ENCODE measurements around the gene PSMB9. TPM values are rescaled to one million over a fixed set of nuclear protein-coding genes. Genes with fewer than 3 reads are reported as not detected.

The PSMB9 gene
- polyA plus RNA-seq, result 0.23 and 0.32 TPM in 2 replicates

GRCh38 chr6:32853541-32854375 lies at the start of gene PSMB9, which contains the start of gene TAP1:
TSS of gene PSMB9 (plus strand) at chr6:32854192. CDS start at chr6:32854230, 38 bp downstream.
TSS of gene TAP1 (minus strand) at chr6:32853704. CDS start at chr6:32853636, 68 bp downstream.

GRCh38 chr6:32816746-32817204 lies 37.2 kb upstream of the PSMB9 start, which contains the start of gene HLA-DOB:
TSS of gene HLA-DOB (minus strand) at chr6:32817002. CDS start at chr6:32816951, 51 bp downstream.

DNA sequence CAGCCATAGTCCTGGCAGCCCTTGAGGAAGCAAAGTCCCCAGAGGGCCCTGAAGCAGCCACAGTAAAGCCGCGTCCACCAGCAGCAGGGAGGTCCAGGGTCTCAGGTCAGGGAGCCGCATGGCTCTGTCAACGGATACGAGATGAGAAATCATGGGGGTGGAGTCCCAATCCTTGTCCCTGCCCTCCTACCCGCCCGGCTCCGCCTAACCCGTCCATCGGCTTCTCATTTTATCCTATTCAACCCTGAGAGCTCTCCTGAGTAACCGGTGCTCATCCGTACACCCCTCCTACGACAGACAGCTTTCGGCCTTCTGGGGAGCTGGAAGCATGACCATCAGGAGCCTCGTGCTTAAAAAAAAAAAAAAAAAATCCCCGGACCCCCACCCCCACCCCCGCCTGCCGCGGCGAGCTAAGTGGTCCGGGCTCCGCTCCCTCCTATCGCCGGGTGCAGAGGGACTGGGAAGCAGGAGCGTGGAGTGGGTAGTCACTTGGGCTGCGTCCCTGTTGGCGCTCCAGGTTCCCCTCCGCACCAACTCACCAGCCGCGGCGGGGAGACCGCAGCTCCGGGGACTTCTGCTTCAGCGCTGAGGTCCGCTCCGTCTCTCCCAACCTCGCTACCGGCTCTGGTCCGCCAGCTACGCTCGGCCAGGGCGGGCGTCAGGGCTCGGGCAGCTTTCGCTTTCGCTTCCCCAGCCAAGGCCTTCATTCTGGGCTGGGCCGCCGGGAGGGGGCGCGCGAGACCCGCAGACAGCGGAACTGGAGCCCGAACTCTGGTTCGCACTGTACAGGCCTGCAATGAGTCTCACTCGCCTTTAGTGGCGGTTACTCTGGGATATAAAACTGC lies 15.7 kb upstream of the PSMB9 start, which contains the start of gene TAP2:
TAP2 (minus strand) TSS at position 626 of the 845 bp plus-strand sequence; CDS start at position 120, 506 bp downstream.

GRCh38 chr6:32843979-32844838 lies 9.8 kb upstream of the PSMB9 start, which contains the start of gene PSMB8:
TSS of gene PSMB8 (minus strand) at chr6:32844047. CDS start at chr6:32843996, 51 bp downstream.

Other genes with a start within 250 kb of the PSMB9 start
- not detected in 2 replicates for gene HLA-DQA1, start 216.8 kb upstream of the PSMB9 start, polyA plus RNA-seq
- gene HLA-DQB1, start 187.5 kb upstream of the PSMB9 start, polyA plus RNA-seq, result 1.0 TPM in 1 of 2 replicates, not detected in the other
- not detected in 2 replicates for gene HLA-DQA2, start 112.8 kb upstream of the PSMB9 start, polyA plus RNA-seq
- gene HLA-DQB2, start 90.7 kb upstream of the PSMB9 start, polyA plus RNA-seq, result not detected in 2 replicates
- gene HLA-DOB, start 37.2 kb upstream of the PSMB9 start, polyA plus RNA-seq, result not detected in 2 replicates
- gene TAP2, start 15.5 kb upstream of the PSMB9 start, polyA plus RNA-seq, result 4.2 and 4.7 TPM in 2 replicates
- gene PSMB8, start 10.1 kb upstream of the PSMB9 start, polyA plus RNA-seq, result 3.1 and 6.6 TPM in 2 replicates
- 3.8 and 5.5 TPM in 2 replicates for gene TAP1, start 488 bp upstream of the PSMB9 start, polyA plus RNA-seq
- gene HLA-DMB, start 86.8 kb downstream of the PSMB9 start, polyA plus RNA-seq, result not detected in 2 replicates
- 1.4 TPM in 1 of 2 replicates, not detected in the other for gene HLA-DMA, start 98.9 kb downstream of the PSMB9 start, polyA plus RNA-seq
- gene BRD2, start 114.4 kb downstream of the PSMB9 start, polyA plus RNA-seq, result 26.5 and 27.3 TPM in 2 replicates
- not detected in 2 replicates for gene HLA-DOA, start 155.4 kb downstream of the PSMB9 start, polyA plus RNA-seq
- 0.26 and 0.92 TPM in 2 replicates for gene HLA-DPA1, start 219.5 kb downstream of the PSMB9 start, polyA plus RNA-seq
- 112 and 120 TPM in 2 replicates for gene HLA-DPB1, start 221.8 kb downstream of the PSMB9 start, polyA plus RNA-seq

Measured in Purkinje cell (primary cell).